ENCODE results near the gene FIS1.
"Not testable (repeated sequence)": the region's sequence is repeated elsewhere in the genome, so short reads cannot be mapped to it uniquely, and the experiment has no call there.

Gene FIS1

DNA sequence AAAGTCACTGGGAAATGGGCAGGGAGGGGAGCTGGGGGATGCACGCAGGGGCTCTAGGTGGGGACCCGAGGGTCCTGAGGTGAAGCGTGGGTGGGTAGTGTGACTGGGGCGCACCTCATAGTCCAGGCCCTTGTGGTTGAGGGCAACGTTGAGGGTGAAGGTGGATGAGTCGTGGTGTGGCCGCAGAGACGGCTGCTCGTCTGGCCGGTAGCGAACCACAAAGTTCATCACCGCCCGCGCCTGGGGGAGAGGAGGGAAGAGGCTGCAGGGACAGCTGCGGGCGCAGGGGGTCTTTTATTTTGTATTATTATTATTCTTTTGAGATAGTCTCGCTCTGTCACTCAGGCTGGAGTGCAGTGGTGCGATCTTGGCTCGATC is 38.2 kb downstream of the FIS1 start:
- no peak for DNase-seq (ENCODE audit: low read depth)
- no peak overlapping the region for H3K4me3 ChIP-seq (ENCODE audit: low read length)
- TF ChIP-seq, protein P1, sequence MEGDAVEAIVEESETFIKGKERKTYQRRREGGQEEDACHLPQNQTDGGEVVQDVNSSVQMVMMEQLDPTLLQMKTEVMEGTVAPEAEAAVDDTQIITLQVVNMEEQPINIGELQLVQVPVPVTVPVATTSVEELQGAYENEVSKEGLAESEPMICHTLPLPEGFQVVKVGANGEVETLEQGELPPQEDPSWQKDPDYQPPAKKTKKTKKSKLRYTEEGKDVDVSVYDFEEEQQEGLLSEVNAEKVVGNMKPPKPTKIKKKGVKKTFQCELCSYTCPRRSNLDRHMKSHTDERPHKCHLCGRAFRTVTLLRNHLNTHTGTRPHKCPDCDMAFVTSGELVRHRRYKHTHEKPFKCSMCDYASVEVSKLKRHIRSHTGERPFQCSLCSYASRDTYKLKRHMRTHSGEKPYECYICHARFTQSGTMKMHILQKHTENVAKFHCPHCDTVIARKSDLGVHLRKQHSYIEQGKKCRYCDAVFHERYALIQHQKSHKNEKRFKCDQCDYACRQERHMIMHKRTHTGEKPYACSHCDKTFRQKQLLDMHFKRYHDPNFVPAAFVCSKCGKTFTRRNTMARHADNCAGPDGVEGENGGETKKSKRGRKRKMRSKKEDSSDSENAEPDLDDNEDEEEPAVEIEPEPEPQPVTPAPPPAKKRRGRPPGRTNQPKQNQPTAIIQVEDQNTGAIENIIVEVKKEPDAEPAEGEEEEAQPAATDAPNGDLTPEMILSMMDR (conservative IDR thresholded peaks at IDR 0.05; ENCODE audit: low read depth, low read length) = no peak

DNA sequence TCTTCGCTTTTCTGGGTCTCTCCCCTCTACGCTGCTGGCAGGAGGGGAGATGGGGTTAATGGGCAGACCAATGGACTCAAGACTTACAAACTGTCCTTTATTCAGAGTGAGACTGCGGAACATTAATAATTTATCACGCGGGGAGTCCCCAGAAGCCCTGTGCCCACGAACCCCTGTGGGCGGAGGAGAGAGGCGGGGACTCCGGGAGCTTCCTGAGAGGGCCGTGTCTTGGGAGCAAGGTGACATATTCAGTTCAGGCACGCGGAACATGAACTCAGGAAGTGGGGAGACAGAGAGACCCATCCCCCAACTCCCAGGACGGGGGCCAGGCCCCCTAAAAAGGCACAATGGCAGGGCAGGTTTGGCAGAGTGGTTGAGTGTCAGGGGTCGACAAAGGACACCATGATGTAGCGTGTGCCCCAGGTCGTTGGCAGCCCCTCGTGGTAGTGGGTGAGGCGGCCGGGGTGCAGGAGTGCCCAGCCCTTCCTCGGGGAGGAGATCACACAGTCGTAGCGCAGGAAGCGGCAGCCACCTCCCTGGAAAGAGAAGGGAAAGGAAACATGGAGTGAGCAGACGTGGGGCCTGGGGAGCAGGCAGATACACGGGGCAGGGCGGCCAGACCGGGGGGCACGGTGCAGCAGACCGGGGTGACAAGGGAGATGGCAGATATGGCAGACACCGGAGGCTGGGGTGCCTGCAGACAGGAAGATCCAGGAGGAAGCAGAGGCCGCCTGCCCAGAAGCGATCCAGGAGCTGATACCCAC is 38.8 kb downstream of the FIS1 start:
- no peak overlapping the region for H3K4me3 ChIP-seq (ENCODE audit: low read length)
- no peak for DNase-seq (ENCODE audit: low read depth)

GRCh38 chr7:101203740-101204738 is 40.8 kb downstream of the FIS1 start:
- DNase-seq (ENCODE audit: low read depth); H3K4me3 ChIP-seq (ENCODE audit: low read length): not testable (repeated sequence)

More for the DNA sequence above, 38.8 kb downstream of the FIS1 start:
- TF ChIP-seq, protein P1 (conservative IDR thresholded peaks at IDR 0.05; ENCODE audit: low read depth, low read length) = no peak

DNA sequence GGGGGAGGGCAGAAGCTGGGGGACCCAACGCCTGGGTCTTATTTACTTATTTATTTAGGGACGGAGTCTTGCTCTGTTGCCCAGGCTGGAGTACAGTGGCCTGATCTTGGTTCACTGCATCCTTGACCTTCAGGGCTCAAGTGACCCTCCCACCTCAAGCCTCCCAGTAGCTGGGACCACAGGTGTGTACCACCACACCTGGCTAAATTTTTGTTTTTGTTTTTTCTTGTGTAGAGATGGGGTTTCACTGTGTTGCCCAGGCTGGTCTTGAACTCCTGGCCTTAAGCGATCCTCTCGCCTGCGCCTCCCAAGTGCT is 42.3 kb downstream of the FIS1 start:
- no peak for DNase-seq (ENCODE audit: low read depth)
- H3K4me3 ChIP-seq (ENCODE audit: low read length) = no peak overlapping the region
- TF ChIP-seq, protein P1 (conservative IDR thresholded peaks at IDR 0.05; ENCODE audit: low read depth, low read length) = no peak

DNA sequence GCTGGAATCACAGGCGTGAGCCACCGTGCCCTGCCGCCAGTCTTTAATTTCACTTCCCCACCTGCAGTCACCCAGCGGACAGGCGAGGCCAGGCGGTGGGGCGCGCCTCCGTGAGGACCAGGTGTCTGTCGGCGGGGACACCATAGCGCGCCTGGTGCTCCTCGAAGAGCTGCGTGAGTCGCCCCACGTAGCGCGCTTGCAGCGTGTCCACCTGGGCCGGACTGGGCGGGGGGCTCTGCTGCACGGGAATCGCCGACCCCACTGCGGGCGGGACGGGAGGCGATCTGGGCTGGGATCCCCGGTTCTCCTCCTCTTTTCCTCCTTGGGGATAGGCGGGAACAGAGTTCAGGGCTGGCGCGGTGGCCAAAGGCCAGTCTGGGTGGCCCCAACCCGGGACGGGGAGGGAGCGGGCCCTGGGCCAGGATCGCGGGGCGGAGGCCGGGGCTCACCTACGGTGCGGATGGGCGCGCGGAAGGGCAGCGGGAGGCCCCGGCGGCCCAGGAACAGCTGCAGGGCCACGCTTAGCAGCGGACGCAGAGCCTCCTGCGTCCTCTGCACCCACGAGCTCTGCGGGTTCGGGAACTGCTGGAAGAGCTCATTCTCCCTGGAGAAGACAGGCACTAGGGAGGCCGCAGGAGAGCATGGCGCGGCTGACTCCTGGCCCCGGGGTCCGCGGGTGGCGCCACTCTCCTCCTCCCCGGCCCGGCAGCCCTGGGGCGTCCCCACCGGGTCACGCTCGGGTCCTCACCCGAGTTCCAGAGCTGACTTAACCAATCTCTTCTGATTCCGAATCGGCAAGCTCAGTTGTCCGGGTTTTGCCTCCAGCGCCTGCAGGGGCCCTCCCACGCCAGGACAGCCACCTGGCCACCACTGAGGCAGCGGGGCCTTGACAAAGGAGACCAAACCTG is 42.9 kb downstream of the FIS1 start:
- no peak for DNase-seq (ENCODE audit: low read depth)
- TF ChIP-seq, protein P1 (conservative IDR thresholded peaks at IDR 0.05; ENCODE audit: low read depth, low read length) = no peak
- H3K4me3 ChIP-seq (ENCODE audit: low read length) = no peak overlapping the region

- no peak within 1 kb of the TSS for H3K4me3 ChIP-seq (ENCODE audit: low read length)
- no peak for DNase-seq (ENCODE audit: low read depth)
- TF ChIP-seq, protein P1 (conservative IDR thresholded peaks at IDR 0.05; ENCODE audit: low read depth, low read length) = no peak
Measured at GRCh38 chr7:101200862-101201599, 43.9 kb downstream of the FIS1 start, which contains the start of gene MOGAT3. Gene MOGAT3, minus strand, starts transcription at chr7:101201036. Its CDS starts 182 bp downstream, at chr7:101200854.
